DND-41 (cell line): ENCODE measurements around the gene FHIT.

Source experiments
- ATAC-seq: fragments of 200-7000 bp; cut with Tn5 transposase; 3 replicates; pipeline ENCODE4 v1.9.1; 2021; ENCODE audit warnings: low read depth; ENCODE audit not compliant: insufficient read depth
- DNase-seq: peaks from one replicate; pipeline ENCODE4 v3.0.0-alpha.2; 2020
- H2AFZ ChIP-seq: 2 replicates; pipeline ENCODE4 v1.6.0; 2012; ENCODE audit warnings: low read depth, low read length
- H3K27ac ChIP-seq: 2 replicates; pipeline ENCODE4 v1.5.1; 2012; ENCODE audit warnings: low read length, inconsistent platforms
- H3K27me3 ChIP-seq: fragments of 200-600 bp; sonication (generic); 2 replicates; pipeline ENCODE4 v1.6.0; 2012; ENCODE audit warnings: low read length, mild to moderate bottlenecking, inconsistent platforms; ENCODE audit not compliant: insufficient read depth, poor library complexity
- H3K36me3 ChIP-seq: 2 replicates; pipeline ENCODE4 v1.5.1; 2012; ENCODE audit warnings: low read length, inconsistent platforms; ENCODE audit not compliant: insufficient read depth
- H3K4me1 ChIP-seq: 2 replicates; pipeline ENCODE4 v1.5.1; 2012; ENCODE audit warnings: mild to moderate bottlenecking, low read length; ENCODE audit not compliant: insufficient read depth
- H3K4me2 ChIP-seq: 2 replicates; pipeline ENCODE4 v1.6.0; 2012; ENCODE audit warnings: mild to moderate bottlenecking, moderate library complexity, low read length, inconsistent platforms; ENCODE audit not compliant: insufficient read depth
- H3K4me3 ChIP-seq, 2 experiments: fragments of 200-600 bp in 1 of 2; shearing (Covaris generic) in 1 of 2; 2 replicates each; pipeline ENCODE4 v1.5.1; 2012 to 2016; ENCODE audit warnings: inconsistent platforms in 2 of 2, low read length in 2 of 2, mild to moderate bottlenecking in 2 of 2, low read depth in 1 of 2, moderate library complexity in 1 of 2
- H3K79me2 ChIP-seq: 2 replicates; pipeline ENCODE4 v1.6.0; 2012; ENCODE audit warnings: low read length, inconsistent platforms; ENCODE audit not compliant: insufficient read depth
- H3K9ac ChIP-seq: 2 replicates; pipeline ENCODE4 v1.6.0; 2012; ENCODE audit warnings: low read depth, mild to moderate bottlenecking, inconsistent platforms, low read length, moderate library complexity
- H3K9me3 ChIP-seq: 2 replicates; pipeline ENCODE4 v1.5.1; 2012; ENCODE audit warnings: low read length, moderate library complexity, mild to moderate bottlenecking, inconsistent platforms; ENCODE audit not compliant: insufficient read depth, severe bottlenecking
- H4K20me1 ChIP-seq: 2 replicates; pipeline ENCODE4 v1.6.0; 2012; ENCODE audit warnings: low read length; ENCODE audit not compliant: insufficient read depth
- EZH2 ChIP-seq: IDR thresholded peaks from 3 replicates; pipeline ENCODE4 v1.6.1; 2012; ENCODE audit warnings: borderline replicate concordance, low read depth, mild to moderate bottlenecking, moderate library complexity, low read length, inconsistent platforms; ENCODE audit not compliant: severe bottlenecking
- TF ChIP-seq, protein P1 (sequence below): IDR thresholded peaks from 2 replicates; pipeline ENCODE4 v1.5.1; 2012; ENCODE audit warnings: borderline replicate concordance, low read length, moderate library complexity, mild to moderate bottlenecking; ENCODE audit not compliant: poor library complexity, severe bottlenecking; ENCODE audit errors: extremely low read depth

Gene FHIT

DNA sequence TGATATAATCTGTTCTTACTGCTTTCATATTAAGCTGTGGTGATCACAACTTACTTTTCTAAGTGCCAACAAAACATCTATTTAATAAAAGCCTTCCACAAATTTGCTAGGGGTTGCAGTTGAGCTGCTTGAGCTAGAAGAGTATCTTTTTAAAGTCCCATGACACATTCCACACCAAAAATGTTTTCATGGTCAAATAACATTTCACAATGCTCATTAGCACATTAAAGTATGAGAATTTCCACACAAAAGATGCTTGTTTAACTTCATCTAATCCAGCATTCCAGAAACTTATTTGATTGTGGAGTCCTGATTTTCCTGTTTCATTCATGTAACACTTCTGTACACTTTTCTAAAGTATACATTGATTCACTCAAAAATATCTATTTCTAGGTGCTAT is 1325.3 kb downstream of the FHIT start:
- Histone ChIP-seq H3K36me3 (peaks cover 19% of the 10 kb centered on the region), H3K4me2 (no peak overlapping the region), H3K79me2 (no peaks in the 10 kb centered on the region), H3K9me3 (no peaks in the 10 kb centered on the region), H3K4me3 (no peak overlapping the region), H3K9ac (no peak overlapping the region), H2AFZ (no peak overlapping the region), H3K27me3 (no peaks in the 10 kb centered on the region), H3K4me1 (no peaks in the 10 kb centered on the region), H4K20me1 (no peaks in the 10 kb centered on the region), H3K27ac (no peak overlapping the region)
- DNase-seq (no peak), ATAC-seq (no peak)
- no peak for TF ChIP-seq EZH2
- TF ChIP-seq, protein P1, sequence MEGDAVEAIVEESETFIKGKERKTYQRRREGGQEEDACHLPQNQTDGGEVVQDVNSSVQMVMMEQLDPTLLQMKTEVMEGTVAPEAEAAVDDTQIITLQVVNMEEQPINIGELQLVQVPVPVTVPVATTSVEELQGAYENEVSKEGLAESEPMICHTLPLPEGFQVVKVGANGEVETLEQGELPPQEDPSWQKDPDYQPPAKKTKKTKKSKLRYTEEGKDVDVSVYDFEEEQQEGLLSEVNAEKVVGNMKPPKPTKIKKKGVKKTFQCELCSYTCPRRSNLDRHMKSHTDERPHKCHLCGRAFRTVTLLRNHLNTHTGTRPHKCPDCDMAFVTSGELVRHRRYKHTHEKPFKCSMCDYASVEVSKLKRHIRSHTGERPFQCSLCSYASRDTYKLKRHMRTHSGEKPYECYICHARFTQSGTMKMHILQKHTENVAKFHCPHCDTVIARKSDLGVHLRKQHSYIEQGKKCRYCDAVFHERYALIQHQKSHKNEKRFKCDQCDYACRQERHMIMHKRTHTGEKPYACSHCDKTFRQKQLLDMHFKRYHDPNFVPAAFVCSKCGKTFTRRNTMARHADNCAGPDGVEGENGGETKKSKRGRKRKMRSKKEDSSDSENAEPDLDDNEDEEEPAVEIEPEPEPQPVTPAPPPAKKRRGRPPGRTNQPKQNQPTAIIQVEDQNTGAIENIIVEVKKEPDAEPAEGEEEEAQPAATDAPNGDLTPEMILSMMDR: no peak

DNA sequence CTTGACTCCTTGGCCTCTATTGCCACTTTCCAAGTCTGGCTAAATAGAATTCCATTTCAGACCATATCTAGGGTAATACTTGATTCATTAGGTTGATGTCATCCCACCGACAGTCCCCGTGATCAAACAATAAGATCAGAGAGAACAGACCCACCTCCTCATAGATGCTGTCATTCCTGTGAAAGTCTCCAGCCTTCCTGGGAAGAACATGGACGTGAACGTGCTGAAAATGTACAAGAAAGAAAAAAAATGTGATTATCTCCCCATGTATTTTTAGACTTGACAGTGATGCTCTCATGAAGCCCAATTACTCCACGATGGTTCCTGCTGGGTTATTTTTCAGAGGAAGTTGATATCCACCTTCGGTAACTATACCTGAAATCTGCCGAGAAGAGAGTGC is 1329.1 kb downstream of the FHIT start:
- Histone ChIP-seq H3K9me3 (no peaks in the 10 kb centered on the region), H2AFZ (no peak overlapping the region), H3K36me3 (peaks cover 41% of the 10 kb centered on the region), H3K4me3 (no peak overlapping the region), H3K4me2 (no peak overlapping the region), H3K27me3 (no peaks in the 10 kb centered on the region), H3K9ac (no peak overlapping the region), H3K27ac (no peak overlapping the region), H3K4me1 (peaks cover 10% of the 10 kb centered on the region), H4K20me1 (no peaks in the 10 kb centered on the region), H3K79me2 (no peaks in the 10 kb centered on the region)
- DNase-seq: no peak
- TF ChIP-seq EZH2: no peak
- TF ChIP-seq, protein P1: no peak
- no peak for ATAC-seq

DNA sequence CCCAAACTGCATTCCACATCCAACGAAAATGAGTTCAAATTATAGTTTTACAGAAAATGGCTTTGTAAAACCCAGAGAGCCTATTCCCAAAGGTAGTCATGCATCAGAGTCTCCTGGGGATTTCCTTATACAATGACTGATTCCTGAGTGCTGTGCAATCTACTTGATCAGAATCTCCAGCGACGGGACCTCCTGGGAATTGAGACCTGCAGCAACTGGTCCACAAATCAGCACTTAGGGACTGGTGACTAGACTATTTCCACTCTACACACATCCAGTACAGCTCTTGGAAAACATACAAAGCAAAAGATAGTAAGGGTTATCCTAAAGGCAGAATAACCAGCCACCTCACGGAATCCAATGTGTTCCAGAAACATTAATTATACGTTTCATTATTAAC is 1330.4 kb downstream of the FHIT start:
- Histone ChIP-seq H3K4me1 (peaks cover 10% of the 10 kb centered on the region), H3K36me3 (peaks cover 41% of the 10 kb centered on the region), H3K79me2 (no peaks in the 10 kb centered on the region), H3K27me3 (no peaks in the 10 kb centered on the region), H4K20me1 (no peaks in the 10 kb centered on the region), H3K27ac (no peak overlapping the region), H3K4me3 (no peak overlapping the region), H2AFZ (no peak overlapping the region), H3K4me2 (no peak overlapping the region), H3K9ac (no peak overlapping the region), H3K9me3 (no peaks in the 10 kb centered on the region)
- no peak for TF ChIP-seq EZH2
- TF ChIP-seq, protein P1: no peak
- no peak for ATAC-seq
- DNase-seq: no peak

DNA sequence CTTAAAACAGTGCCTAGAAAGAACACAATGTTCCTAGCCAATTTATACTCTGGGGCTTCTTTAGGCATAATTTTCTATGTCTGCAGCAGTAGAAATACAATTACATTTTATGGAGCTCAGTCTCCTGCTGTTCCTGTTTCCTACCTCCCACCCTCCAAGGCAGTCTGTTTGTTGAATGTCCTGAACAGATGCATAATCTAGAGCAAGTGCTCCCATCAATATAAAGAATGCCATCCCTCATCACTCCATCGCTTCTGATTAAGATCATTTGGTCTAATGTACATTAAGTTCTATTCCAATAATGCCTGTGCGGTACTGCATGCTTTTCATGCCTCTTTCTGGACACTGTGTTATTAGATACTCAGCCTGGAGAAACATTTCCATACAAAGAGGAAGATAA is 1331.7 kb downstream of the FHIT start:
- DNase-seq (no peak), ATAC-seq (no peak)
- Histone ChIP-seq H3K36me3 (peaks cover 51% of the 10 kb centered on the region), H2AFZ (no peak overlapping the region), H3K9me3 (no peaks in the 10 kb centered on the region), H3K4me2 (no peak overlapping the region), H3K27me3 (no peaks in the 10 kb centered on the region), H3K27ac (no peak overlapping the region), H3K79me2 (no peaks in the 10 kb centered on the region), H4K20me1 (no peaks in the 10 kb centered on the region), H3K4me3 (no peak overlapping the region), H3K4me1 (peaks cover 10% of the 10 kb centered on the region), H3K9ac (no peak overlapping the region)
- TF ChIP-seq EZH2: no peak
- TF ChIP-seq, protein P1: no peak
